ENCODE measurements around the gene SPATA33. TPM values are rescaled to one million over a fixed set of nuclear protein-coding genes. Genes with fewer than 3 reads are reported as not detected.

Gene SPATA33
- total and polyA plus RNA-seq, 10 of the 15 experiments (the other 5 are each of a cell fraction or from before 2014, with no cell fraction given) = 1.1 to 15.8 (median 7.6) TPM

- Histone ChIP-seq H3K9me3 (replicated peaks; ENCODE audit: control insufficient read depth, insufficient read depth, low read length) (no peaks in the 10 kb centered on the region), H3K4me3 (peak overlapping the region; percentile 97), H3K9ac (ENCODE audit: control insufficient read depth, insufficient read depth, low read length) (peak overlapping the region; percentile 95), H3K4me1 (ENCODE audit: control insufficient read depth, insufficient read depth, low read length) (peaks cover 14% of the 10 kb centered on the region), H4K20me1 (ENCODE audit: control insufficient read depth, insufficient read depth) (no peaks in the 10 kb centered on the region), H3K27me3 (replicated peaks in 1 of 2; ENCODE audit: control insufficient read depth in 2 of 2, insufficient read depth in 2 of 2, low read length in 1 of 2) (no peaks in the 10 kb centered on the region), H2AFZ (ENCODE audit: control insufficient read depth, low read depth, low read length) (peak overlapping the region; percentile 97), H3K4me2 (ENCODE audit: control insufficient read depth, insufficient read depth) (peak overlapping the region; percentile 94), H3K36me3 (ENCODE audit: control insufficient read depth in 2 of 2, insufficient read depth in 2 of 2, low read length in 1 of 2) (peaks cover 0 to 2% of the 10 kb centered on the region in 2 experiments; a peak in 1 of 4 replicates), H3K27ac (ENCODE audit: control insufficient read depth, insufficient read depth) (peak overlapping the region; percentile 85), H3K79me2 (ENCODE audit: control insufficient read depth, insufficient read depth, low read length) (peaks cover 44% of the 10 kb centered on the region)
- no TSS peak for BruUV-seq (replicated peaks)
- ATAC-seq (peak; percentile 34), FAIRE-seq (no peak), DNase-seq (ENCODE audit: low read depth, low spot score) (no peak)
- 15% methylated on average over 27 of the region's 27 CpGs for WGBS (ENCODE audit: insufficient coverage, insufficient replicate concordance, low lambda C conversion rate, missing lambda C conversion rate)
- intact Hi-C loops (cut with micrococcal nuclease; ENCODE audit: unreplicated experiment) = no loop called here
- in situ Hi-C loops (cut with MboI) = no loop called here
- ChIA-PET CTCF (interaction anchor here (1.0 to 1.8 kb wide), 3 partner anchors 39 to 42 kb away, joined by 3 to 11 read pairs (median 4); no protein-coding TSS in a partner anchor), RAD21 (ENCODE audit: unreplicated experiment) (interaction anchor here (0.7 to 1.1 kb wide), 3 partner anchors 25 to 42 kb away, joined by 3 to 5 read pairs (median 3); no protein-coding TSS in a partner anchor), POLR2A (no interaction called here), SMC1A (ENCODE audit: uncharacterized antibody, unreplicated experiment) (interaction anchor here (0.7 to 2.4 kb wide), 2 partner anchors 28 to 42 kb away, joined by 3 to 6 read pairs; partner anchors contain the start of gene CDK10)
- TF ChIP-seq, protein P1, sequence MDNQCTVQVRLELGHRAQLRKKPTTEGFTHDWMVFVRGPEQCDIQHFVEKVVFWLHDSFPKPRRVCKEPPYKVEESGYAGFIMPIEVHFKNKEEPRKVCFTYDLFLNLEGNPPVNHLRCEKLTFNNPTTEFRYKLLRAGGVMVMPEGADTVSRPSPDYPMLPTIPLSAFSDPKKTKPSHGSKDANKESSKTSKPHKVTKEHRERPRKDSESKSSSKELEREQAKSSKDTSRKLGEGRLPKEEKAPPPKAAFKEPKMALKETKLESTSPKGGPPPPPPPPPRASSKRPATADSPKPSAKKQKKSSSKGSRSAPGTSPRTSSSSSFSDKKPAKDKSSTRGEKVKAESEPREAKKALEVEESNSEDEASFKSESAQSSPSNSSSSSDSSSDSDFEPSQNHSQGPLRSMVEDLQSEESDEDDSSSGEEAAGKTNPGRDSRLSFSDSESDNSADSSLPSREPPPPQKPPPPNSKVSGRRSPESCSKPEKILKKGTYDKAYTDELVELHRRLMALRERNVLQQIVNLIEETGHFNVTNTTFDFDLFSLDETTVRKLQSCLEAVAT (IDR thresholded peaks at IDR 0.05) = no peak
- TF ChIP-seq JUND (IDR thresholded peaks at IDR 0.05; ENCODE audit: low read depth, low read length) (no peak), BHLHE40 (IDR thresholded peaks at IDR 0.05; ENCODE audit: borderline replicate concordance in 1 of 2, low read depth in 2 of 2, low read length in 1 of 2) (no peak), POLR2AphosphoS2 (IDR thresholded peaks at IDR 0.05; ENCODE audit: low read depth, low read length) (no peak), TCF3 (IDR thresholded peaks at IDR 0.05; ENCODE audit: borderline replicate concordance, insufficient read depth, low read depth, low read length) (no peak), SIX5 (IDR thresholded peaks at IDR 0.05; ENCODE audit: low read depth, low read length, severe bottlenecking) (no peak), CBX3 (IDR thresholded peaks at IDR 0.05; ENCODE audit: borderline replicate concordance, low read depth) (no peak), HCFC1 (IDR thresholded peaks at IDR 0.05; ENCODE audit: low read length) (no peak), ZNF274 (IDR thresholded peaks at IDR 0.05; ENCODE audit: insufficient read depth, insufficient read length) (no peak), RAD21 (IDR thresholded peaks at IDR 0.05; ENCODE audit: insufficient read depth, low read depth, low read length) (no peak), HDGF (IDR thresholded peaks at IDR 0.05) (no peak), KAT2A (conservative IDR thresholded peaks at IDR 0.05; ENCODE audit: control insufficient read depth, low read depth, low read length) (no peak), NFXL1 (IDR thresholded peaks at IDR 0.05; ENCODE audit: borderline replicate concordance) (no peak), FOXK2 (IDR thresholded peaks at IDR 0.05) (no peak), SREBF1 (IDR thresholded peaks at IDR 0.05; ENCODE audit: low read length) (no peak)
- TF ChIP-seq, protein P2, sequence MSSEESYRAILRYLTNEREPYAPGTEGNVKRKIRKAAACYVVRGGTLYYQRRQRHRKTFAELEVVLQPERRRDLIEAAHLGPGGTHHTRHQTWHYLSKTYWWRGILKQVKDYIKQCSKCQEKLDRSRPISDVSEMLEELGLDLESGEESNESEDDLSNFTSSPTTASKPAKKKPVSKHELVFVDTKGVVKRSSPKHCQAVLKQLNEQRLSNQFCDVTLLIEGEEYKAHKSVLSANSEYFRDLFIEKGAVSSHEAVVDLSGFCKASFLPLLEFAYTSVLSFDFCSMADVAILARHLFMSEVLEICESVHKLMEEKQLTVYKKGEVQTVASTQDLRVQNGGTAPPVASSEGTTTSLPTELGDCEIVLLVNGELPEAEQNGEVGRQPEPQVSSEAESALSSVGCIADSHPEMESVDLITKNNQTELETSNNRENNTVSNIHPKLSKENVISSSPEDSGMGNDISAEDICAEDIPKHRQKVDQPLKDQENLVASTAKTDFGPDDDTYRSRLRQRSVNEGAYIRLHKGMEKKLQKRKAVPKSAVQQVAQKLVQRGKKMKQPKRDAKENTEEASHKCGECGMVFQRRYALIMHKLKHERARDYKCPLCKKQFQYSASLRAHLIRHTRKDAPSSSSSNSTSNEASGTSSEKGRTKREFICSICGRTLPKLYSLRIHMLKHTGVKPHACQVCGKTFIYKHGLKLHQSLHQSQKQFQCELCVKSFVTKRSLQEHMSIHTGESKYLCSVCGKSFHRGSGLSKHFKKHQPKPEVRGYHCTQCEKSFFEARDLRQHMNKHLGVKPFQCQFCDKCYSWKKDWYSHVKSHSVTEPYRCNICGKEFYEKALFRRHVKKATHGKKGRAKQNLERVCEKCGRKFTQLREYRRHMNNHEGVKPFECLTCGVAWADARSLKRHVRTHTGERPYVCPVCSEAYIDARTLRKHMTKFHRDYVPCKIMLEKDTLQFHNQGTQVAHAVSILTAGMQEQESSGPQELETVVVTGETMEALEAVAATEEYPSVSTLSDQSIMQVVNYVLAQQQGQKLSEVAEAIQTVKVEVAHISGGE (CRISPR knock-in tag; IDR thresholded peaks at IDR 0.05) = no peak
- TF ChIP-seq, protein P3, sequence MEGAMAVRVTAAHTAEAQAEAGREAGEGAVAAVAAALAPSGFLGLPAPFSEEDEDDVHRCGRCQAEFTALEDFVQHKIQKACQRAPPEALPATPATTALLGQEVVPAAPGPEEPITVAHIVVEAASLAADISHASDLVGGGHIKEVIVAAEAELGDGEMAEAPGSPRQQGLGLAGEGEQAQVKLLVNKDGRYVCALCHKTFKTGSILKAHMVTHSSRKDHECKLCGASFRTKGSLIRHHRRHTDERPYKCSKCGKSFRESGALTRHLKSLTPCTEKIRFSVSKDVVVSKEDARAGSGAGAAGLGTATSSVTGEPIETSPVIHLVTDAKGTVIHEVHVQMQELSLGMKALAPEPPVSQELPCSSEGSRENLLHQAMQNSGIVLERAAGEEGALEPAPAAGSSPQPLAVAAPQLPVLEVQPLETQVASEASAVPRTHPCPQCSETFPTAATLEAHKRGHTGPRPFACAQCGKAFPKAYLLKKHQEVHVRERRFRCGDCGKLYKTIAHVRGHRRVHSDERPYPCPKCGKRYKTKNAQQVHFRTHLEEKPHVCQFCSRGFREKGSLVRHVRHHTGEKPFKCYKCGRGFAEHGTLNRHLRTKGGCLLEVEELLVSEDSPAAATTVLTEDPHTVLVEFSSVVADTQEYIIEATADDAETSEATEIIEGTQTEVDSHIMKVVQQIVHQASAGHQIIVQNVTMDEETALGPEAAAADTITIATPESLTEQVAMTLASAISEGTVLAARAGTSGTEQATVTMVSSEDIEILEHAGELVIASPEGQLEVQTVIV (IDR thresholded peaks at IDR 0.05; ENCODE audit: borderline replicate concordance, partially characterized antibody) = no peak
Observed at GRCh38 chr16:89658221-89658879, 714 bp downstream of the SPATA33 start.

Measured in GM12878 (cell line).